ENCODE measurements around the gene ADAMTS12. TPM values are rescaled to one million over a fixed set of nuclear protein-coding genes. Genes with fewer than 3 reads are reported as not detected.

The ADAMTS12 gene
- total and polyA plus RNA-seq, 7 experiments from 2014 or later, result not detected

DNA sequence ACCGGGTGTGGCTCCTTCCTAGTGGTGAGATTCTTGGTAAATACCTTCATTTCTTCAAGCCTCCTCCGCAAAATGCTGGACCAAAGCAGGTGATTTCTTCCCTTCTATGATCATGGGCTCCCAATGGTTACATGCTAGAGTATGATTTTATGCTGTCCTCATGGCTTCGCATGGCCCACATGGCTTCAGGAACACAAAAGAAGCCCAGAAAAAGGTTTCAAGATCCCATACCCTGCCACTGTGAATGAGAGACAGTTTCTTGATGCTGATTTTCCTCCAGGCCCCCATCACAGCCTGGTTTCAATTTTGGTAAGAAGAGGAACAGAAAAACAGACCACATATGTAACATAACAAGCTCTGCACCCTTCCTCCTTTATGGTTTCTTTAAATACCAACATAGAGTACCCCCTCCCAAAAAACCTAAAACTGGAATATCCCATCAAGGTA, 42.0 kb upstream of the ADAMTS12 start:
- Histone ChIP-seq H3K36me3 (ENCODE audit: control insufficient read depth in 2 of 3, insufficient read depth in 3 of 3, low read length in 3 of 3) (no peaks in the 10 kb centered on the region), H3K4me1 (ENCODE audit: control insufficient read depth in 2 of 2, insufficient read depth in 2 of 2, low read length in 2 of 2) (no peaks in the 10 kb centered on the region), H3K27ac (ENCODE audit: low read depth, low read length) (no peak overlapping the region), H3K4me3 (ENCODE audit: low read length) (no peak overlapping the region), H3K27me3 (ENCODE audit: control insufficient read depth in 2 of 2, insufficient read depth in 2 of 2, low read length in 2 of 2) (peaks cover 0 to 3% of the 10 kb centered on the region in 2 donors), H3K9me3 (ENCODE audit: control insufficient read depth in 2 of 3, low read length in 3 of 3) (no peaks in the 10 kb centered on the region)
- no peak overlapping the region for H3K27ac Mint-ChIP-seq
- DNase-seq, result no peak
- H3K9me3 Mint-ChIP-seq, result peaks cover 0 to 2% (median 0%) of the 10 kb centered on the region in 11 donors
- ChIA-PET CTCF (interaction anchor here (1.6 to 3.4 kb wide), 5 partner anchors 75 to 500 kb away, joined by 4 to 17 read pairs (median 12); no protein-coding TSS in a partner anchor), POLR2A (no interaction called here)
- peaks cover 42 to 61% (median 48%) of the 10 kb centered on the region in 5 donors for H3K27me3 Mint-ChIP-seq
- intact Hi-C loops (cut with micrococcal nuclease), result loop anchor here (1.0 to 10.0 kb wide), 6 partner anchors 74 to 1219 kb away; partner anchors contain the start of gene NPR3 (in 1 of the 2)
- H3K4me3 Mint-ChIP-seq, result no peak overlapping the region
- peaks cover 0 to 4% (median 0%) of the 10 kb centered on the region in 7 donors for H3K4me1 Mint-ChIP-seq
- ATAC-seq, result no peak
- H3K36me3 Mint-ChIP-seq, result no peaks in the 10 kb centered on the region

DNA sequence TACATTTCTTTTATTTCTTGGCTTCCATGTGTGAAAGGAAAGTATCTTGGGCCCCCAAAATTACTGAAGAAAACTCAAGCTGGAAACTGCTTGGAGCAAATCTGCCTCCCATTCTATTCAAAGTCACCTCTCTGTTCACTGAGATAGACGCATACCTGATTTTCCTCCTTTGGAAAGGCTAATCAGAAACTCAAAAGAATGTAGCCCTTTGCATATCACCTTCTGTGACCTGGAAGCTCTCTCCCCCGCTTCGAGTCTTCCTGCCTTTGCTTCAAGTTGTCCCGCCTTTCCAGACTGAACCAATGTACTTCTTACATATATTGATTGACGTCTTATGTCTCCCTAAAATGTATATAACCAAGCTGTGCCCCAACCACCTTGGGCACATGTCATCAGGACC, 39.3 kb upstream of the ADAMTS12 start:
- CTCF ChIA-PET, result interaction anchor here (1.0 kb wide), 1 partner anchor 495 kb away, joined by 3 read pairs; no protein-coding TSS in a partner anchor
- peaks cover 0 to 3% of the 10 kb centered on the region in 2 donors for H3K27me3 ChIP-seq (ENCODE audit: control insufficient read depth in 2 of 2, insufficient read depth in 2 of 2, low read length in 2 of 2)
- H3K36me3 ChIP-seq (ENCODE audit: control insufficient read depth in 2 of 3, insufficient read depth in 3 of 3, low read length in 3 of 3), result no peaks in the 10 kb centered on the region
- H3K27ac Mint-ChIP-seq, result no peak overlapping the region
- intact Hi-C loops (cut with micrococcal nuclease), result loop anchor here (10.0 kb wide), 2 partner anchors 196 to 1216 kb away; partner anchors contain the start of gene NPR3 (in 1 of the 2)
- peaks cover 0 to 4% (median 0%) of the 10 kb centered on the region in 7 donors for H3K4me1 Mint-ChIP-seq
- POLR2A ChIA-PET, result no interaction called here
- H3K36me3 Mint-ChIP-seq, result no peaks in the 10 kb centered on the region
- ATAC-seq, result no peak
- no peak for DNase-seq
- H3K27ac ChIP-seq (ENCODE audit: low read depth, low read length), result no peak overlapping the region
- H3K4me1 ChIP-seq (ENCODE audit: control insufficient read depth in 2 of 2, insufficient read depth in 2 of 2, low read length in 2 of 2), result no peaks in the 10 kb centered on the region
- no peaks in the 10 kb centered on the region for H3K9me3 ChIP-seq (ENCODE audit: control insufficient read depth in 2 of 3, low read length in 3 of 3)
- peaks cover 23 to 40% (median 28%) of the 10 kb centered on the region in 5 donors for H3K27me3 Mint-ChIP-seq
- H3K9me3 Mint-ChIP-seq, result no peaks in the 10 kb centered on the region
- no peak overlapping the region for H3K4me3 Mint-ChIP-seq
- H3K4me3 ChIP-seq (ENCODE audit: low read length), result no peak overlapping the region

DNA sequence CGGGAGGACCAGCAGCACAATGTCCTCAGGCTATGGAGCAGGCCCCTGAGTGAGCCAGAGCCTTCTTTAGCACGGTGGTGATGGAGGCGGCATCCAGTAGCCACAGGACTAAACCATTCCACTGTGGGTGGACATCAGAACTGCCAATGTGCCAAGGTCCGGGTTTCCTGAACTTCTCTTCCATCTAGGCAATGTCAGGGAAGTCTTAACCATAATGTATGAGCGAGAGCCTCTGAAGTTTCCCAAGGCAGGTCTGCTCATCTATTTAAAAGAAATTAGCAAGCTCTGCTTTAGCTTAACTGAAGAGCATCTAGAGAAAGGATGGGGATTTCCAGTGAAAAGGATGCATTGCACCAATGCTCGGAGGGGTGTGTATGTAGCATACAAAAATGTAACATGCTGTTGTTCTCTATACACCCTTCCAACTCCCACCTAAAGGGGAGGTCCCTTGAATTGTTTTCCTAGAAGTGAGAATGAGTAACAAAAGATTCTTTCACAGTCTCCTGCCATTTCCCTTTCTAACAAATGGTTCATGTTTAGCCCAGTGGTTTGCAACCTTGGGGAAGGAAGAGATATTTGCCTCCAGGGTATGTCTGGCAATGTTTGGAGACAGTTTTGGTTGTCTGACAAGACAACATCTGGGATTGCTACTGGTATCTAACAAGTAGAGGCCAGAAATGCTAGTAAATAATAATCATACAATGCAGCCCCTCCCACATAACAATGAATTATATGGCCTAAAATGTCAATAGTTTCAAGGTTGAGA, 38.3 kb upstream of the ADAMTS12 start:
- Mint-ChIP-seq H3K27ac (no peak overlapping the region), H3K36me3 (no peaks in the 10 kb centered on the region), H3K4me1 (no peaks in the 10 kb centered on the region), H3K4me3 (no peak overlapping the region), H3K9me3 (no peaks in the 10 kb centered on the region), H3K27me3 (peaks cover 18 to 30% (median 21%) of the 10 kb centered on the region in 5 donors)
- no peak overlapping the region for H3K27ac ChIP-seq (ENCODE audit: low read depth, low read length)
- no peaks in the 10 kb centered on the region for H3K27me3 ChIP-seq (ENCODE audit: control insufficient read depth in 2 of 2, insufficient read depth in 2 of 2, low read length in 2 of 2)
- intact Hi-C loops (cut with micrococcal nuclease), result loop anchor here (10.0 kb wide), 2 partner anchors 195 to 1215 kb away; partner anchors contain the start of gene NPR3 (in 1 of the 2)
- H3K4me3 ChIP-seq (ENCODE audit: low read length), result no peak overlapping the region
- DNase-seq (no peak), ATAC-seq (no peak)
- CTCF ChIA-PET, result no interaction called here
- no peaks in the 10 kb centered on the region for H3K9me3 ChIP-seq (ENCODE audit: control insufficient read depth in 2 of 3, low read length in 3 of 3)
- no peaks in the 10 kb centered on the region for H3K36me3 ChIP-seq (ENCODE audit: control insufficient read depth in 2 of 3, insufficient read depth in 3 of 3, low read length in 3 of 3)
- no peaks in the 10 kb centered on the region for H3K4me1 ChIP-seq (ENCODE audit: control insufficient read depth in 2 of 2, insufficient read depth in 2 of 2, low read length in 2 of 2)
- POLR2A ChIA-PET, result no interaction called here

DNA sequence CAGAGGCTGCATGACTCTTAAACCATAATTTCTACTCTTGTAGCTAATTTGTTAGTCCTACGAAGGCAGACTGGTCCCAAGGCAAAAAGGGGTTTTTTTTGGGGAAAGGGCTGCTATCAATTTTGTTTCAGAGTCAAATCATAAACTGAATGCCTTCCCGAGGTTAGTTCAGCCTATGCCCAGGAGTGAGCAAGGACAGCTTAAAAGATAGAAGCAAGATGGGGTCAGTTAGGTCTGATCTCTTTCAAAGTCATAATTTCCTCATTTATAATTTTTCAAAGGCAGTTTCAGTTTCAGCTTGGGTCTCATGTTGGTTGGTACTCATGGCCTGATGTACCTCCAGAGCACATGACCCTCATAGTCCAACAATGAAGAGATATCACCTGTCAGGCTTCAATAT, 36.5 kb upstream of the ADAMTS12 start:
- H3K36me3 ChIP-seq (ENCODE audit: control insufficient read depth in 2 of 3, insufficient read depth in 3 of 3, low read length in 3 of 3), result no peaks in the 10 kb centered on the region
- ChIA-PET POLR2A (no interaction called here), CTCF (no interaction called here)
- H3K4me3 ChIP-seq (ENCODE audit: low read length), result no peak overlapping the region
- H3K4me3 Mint-ChIP-seq, result no peak overlapping the region
- ATAC-seq (no peak), DNase-seq (no peak)
- peaks cover 12 to 18% (median 15%) of the 10 kb centered on the region in 5 donors for H3K27me3 Mint-ChIP-seq
- intact Hi-C loops (cut with micrococcal nuclease), result no loop called here
- no peaks in the 10 kb centered on the region for H3K4me1 ChIP-seq (ENCODE audit: control insufficient read depth in 2 of 2, insufficient read depth in 2 of 2, low read length in 2 of 2)
- H3K9me3 ChIP-seq (ENCODE audit: control insufficient read depth in 2 of 3, low read length in 3 of 3), result no peaks in the 10 kb centered on the region
- no peaks in the 10 kb centered on the region for H3K27me3 ChIP-seq (ENCODE audit: control insufficient read depth in 2 of 2, insufficient read depth in 2 of 2, low read length in 2 of 2)
- H3K27ac Mint-ChIP-seq, result no peak overlapping the region
- H3K36me3 Mint-ChIP-seq, result no peaks in the 10 kb centered on the region
- no peak overlapping the region for H3K27ac ChIP-seq (ENCODE audit: low read depth, low read length)
- H3K9me3 Mint-ChIP-seq, result no peaks in the 10 kb centered on the region
- H3K4me1 Mint-ChIP-seq, result no peaks in the 10 kb centered on the region

DNA sequence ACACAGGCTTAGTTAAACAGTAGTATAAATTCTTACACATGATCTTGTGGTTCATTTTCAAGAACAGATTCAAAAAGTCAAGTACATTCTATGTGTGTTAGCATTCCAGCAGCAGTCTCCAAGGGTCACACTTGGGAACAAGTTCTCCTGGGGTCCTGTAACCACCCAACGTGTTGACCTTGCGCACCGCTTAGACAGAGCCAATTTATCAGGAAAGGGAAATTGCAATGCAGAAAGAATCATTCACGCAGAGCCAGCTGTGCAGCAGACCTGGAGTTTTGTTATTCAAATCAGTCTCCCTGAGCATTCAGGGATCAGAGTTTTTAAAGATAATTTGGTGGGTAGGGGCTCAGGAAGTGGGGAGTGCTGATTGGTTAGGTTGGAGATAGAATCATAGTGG, 35.9 kb upstream of the ADAMTS12 start:
- CTCF ChIA-PET, result no interaction called here
- Mint-ChIP-seq H3K4me1 (no peaks in the 10 kb centered on the region), H3K27me3 (peaks cover 8 to 22% (median 14%) of the 10 kb centered on the region in 5 donors), H3K27ac (no peak overlapping the region), H3K4me3 (no peak overlapping the region), H3K9me3 (no peaks in the 10 kb centered on the region), H3K36me3 (no peaks in the 10 kb centered on the region)
- Histone ChIP-seq H3K27ac (ENCODE audit: low read depth, low read length) (no peak overlapping the region), H3K27me3 (ENCODE audit: control insufficient read depth in 2 of 2, insufficient read depth in 2 of 2, low read length in 2 of 2) (no peaks in the 10 kb centered on the region), H3K4me3 (ENCODE audit: low read length) (no peak overlapping the region), H3K9me3 (ENCODE audit: control insufficient read depth in 2 of 3, low read length in 3 of 3) (no peaks in the 10 kb centered on the region), H3K36me3 (ENCODE audit: control insufficient read depth in 2 of 3, insufficient read depth in 3 of 3, low read length in 3 of 3) (no peaks in the 10 kb centered on the region), H3K4me1 (ENCODE audit: control insufficient read depth in 2 of 2, insufficient read depth in 2 of 2, low read length in 2 of 2) (no peaks in the 10 kb centered on the region)
- no peak for DNase-seq
- POLR2A ChIA-PET, result no interaction called here
- ATAC-seq, result no peak
- intact Hi-C loops (cut with micrococcal nuclease), result no loop called here

- Histone ChIP-seq H3K4me1 (ENCODE audit: control insufficient read depth in 2 of 2, insufficient read depth in 2 of 2, low read length in 2 of 2) (no peaks in the 10 kb centered on the region), H3K36me3 (ENCODE audit: control insufficient read depth in 2 of 3, insufficient read depth in 3 of 3, low read length in 3 of 3) (no peaks in the 10 kb centered on the region), H3K27ac (ENCODE audit: low read depth, low read length) (no peak overlapping the region), H3K27me3 (ENCODE audit: control insufficient read depth in 2 of 2, insufficient read depth in 2 of 2, low read length in 2 of 2) (no peaks in the 10 kb centered on the region), H3K4me3 (ENCODE audit: low read length) (no peak overlapping the region), H3K9me3 (ENCODE audit: control insufficient read depth in 2 of 3, low read length in 3 of 3) (no peaks in the 10 kb centered on the region)
- H3K9me3 Mint-ChIP-seq, result peaks cover 0 to 11% (median under 1%) of the 10 kb centered on the region in 11 donors
- ATAC-seq (no peak), DNase-seq (no peak)
- no peaks in the 10 kb centered on the region for H3K4me1 Mint-ChIP-seq
- POLR2A ChIA-PET, result interaction anchor here (0.6 kb wide), 1 partner anchor 359 kb away, joined by 4 read pairs; no protein-coding TSS in a partner anchor
- no peaks in the 10 kb centered on the region for H3K36me3 Mint-ChIP-seq
- no peak overlapping the region for H3K4me3 Mint-ChIP-seq
- CTCF ChIA-PET, result no interaction called here
- peaks cover 4 to 28% (median 17%) of the 10 kb centered on the region in 5 donors for H3K27me3 Mint-ChIP-seq
- intact Hi-C loops (cut with micrococcal nuclease), result no loop called here
- no peak overlapping the region for H3K27ac Mint-ChIP-seq
These were observed 33.5 kb upstream of the ADAMTS12 start for GRCh38 chr5:33925278-33925677.
